ENCODE data around the gene LRBA.

Gene LRBA

GRCh38 chr4:150491132-150492049, 523.7 kb downstream of the LRBA start:
- Histone ChIP-seq H2AFZ (ENCODE audit: low read length) (no peak overlapping the region; the same call in 1 of the 2 replicates), H3K79me2 (ENCODE audit: low read length) (no peaks in the 10 kb centered on the region), H3K36me3 (replicated peaks; ENCODE audit: insufficient read depth, low read length) (no peaks in the 10 kb centered on the region), H3K27ac (ENCODE audit: low read length) (peak overlapping the region; percentile 30; the same call in 1 of the 2 replicates), H3K4me3 (ENCODE audit: low read length) (no peak overlapping the region), H3K4me2 (ENCODE audit: low read depth, low read length) (peak overlapping the region; percentile 16), H3K27me3 (replicated peaks; ENCODE audit: insufficient read depth, low read length) (no peaks in the 10 kb centered on the region), H3K4me1 (ENCODE audit: low read length) (peaks cover 15% of the 10 kb centered on the region), H3K9me3 (replicated peaks; ENCODE audit: insufficient read depth, low read length) (no peaks in the 10 kb centered on the region), H3F3A (ENCODE audit: insufficient read depth, low read length) (0 out of 2 replicates have a peak, but pooled peaks cover 6% of the 10 kb centered on the region), H3K9ac (ENCODE audit: low read length) (no peak overlapping the region), H4K20me1 (ENCODE audit: insufficient read depth, low read length) (no peaks in the 10 kb centered on the region), H3K9me2 (replicated peaks; ENCODE audit: insufficient read depth, low read length) (no peaks in the 10 kb centered on the region)
- TF ChIP-seq, protein P1, sequence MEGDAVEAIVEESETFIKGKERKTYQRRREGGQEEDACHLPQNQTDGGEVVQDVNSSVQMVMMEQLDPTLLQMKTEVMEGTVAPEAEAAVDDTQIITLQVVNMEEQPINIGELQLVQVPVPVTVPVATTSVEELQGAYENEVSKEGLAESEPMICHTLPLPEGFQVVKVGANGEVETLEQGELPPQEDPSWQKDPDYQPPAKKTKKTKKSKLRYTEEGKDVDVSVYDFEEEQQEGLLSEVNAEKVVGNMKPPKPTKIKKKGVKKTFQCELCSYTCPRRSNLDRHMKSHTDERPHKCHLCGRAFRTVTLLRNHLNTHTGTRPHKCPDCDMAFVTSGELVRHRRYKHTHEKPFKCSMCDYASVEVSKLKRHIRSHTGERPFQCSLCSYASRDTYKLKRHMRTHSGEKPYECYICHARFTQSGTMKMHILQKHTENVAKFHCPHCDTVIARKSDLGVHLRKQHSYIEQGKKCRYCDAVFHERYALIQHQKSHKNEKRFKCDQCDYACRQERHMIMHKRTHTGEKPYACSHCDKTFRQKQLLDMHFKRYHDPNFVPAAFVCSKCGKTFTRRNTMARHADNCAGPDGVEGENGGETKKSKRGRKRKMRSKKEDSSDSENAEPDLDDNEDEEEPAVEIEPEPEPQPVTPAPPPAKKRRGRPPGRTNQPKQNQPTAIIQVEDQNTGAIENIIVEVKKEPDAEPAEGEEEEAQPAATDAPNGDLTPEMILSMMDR (IDR thresholded peaks at IDR 0.05; ENCODE audit: low read length): no peak
- TF ChIP-seq EZH2 (optimal IDR thresholded peaks at IDR 0.05; ENCODE audit: low read depth, low read length): no peak
- TF ChIP-seq EZH2phosphoT487 (IDR thresholded peaks at IDR 0.05; ENCODE audit: low read length): no peak
- DNase-seq: peak; percentile 68

- H3K4me2 ChIP-seq (ENCODE audit: low read depth, low read length): no peak overlapping the region
- H2AFZ ChIP-seq (ENCODE audit: low read length): no peak overlapping the region
- no peaks in the 10 kb centered on the region for H4K20me1 ChIP-seq (ENCODE audit: insufficient read depth, low read length)
- DNase-seq: no peak
- no peak for TF ChIP-seq EZH2 (optimal IDR thresholded peaks at IDR 0.05; ENCODE audit: low read depth, low read length)
- TF ChIP-seq EZH2phosphoT487 (IDR thresholded peaks at IDR 0.05; ENCODE audit: low read length): no peak
- TF ChIP-seq, protein P1 (IDR thresholded peaks at IDR 0.05; ENCODE audit: low read length): no peak
- no peaks in the 10 kb centered on the region for H3K9me2 ChIP-seq (replicated peaks; ENCODE audit: insufficient read depth, low read length)
- H3K9ac ChIP-seq (ENCODE audit: low read length): no peak overlapping the region
- H3K4me3 ChIP-seq (ENCODE audit: low read length): no peak overlapping the region
- H3K79me2 ChIP-seq (ENCODE audit: low read length): no peaks in the 10 kb centered on the region
- no peak overlapping the region for H3K27ac ChIP-seq (ENCODE audit: low read length)
- no peaks in the 10 kb centered on the region for H3K4me1 ChIP-seq (ENCODE audit: low read length)
- no peaks in the 10 kb centered on the region for H3K27me3 ChIP-seq (replicated peaks; ENCODE audit: insufficient read depth, low read length)
- no peaks in the 10 kb centered on the region for H3K9me3 ChIP-seq (replicated peaks; ENCODE audit: insufficient read depth, low read length)
- H3F3A ChIP-seq (ENCODE audit: insufficient read depth, low read length): no peaks in the 10 kb centered on the region
- H3K36me3 ChIP-seq (replicated peaks; ENCODE audit: insufficient read depth, low read length): no peaks in the 10 kb centered on the region
Observed at GRCh38 chr4:150482581-150482980, 532.5 kb downstream of the LRBA start.

GRCh38 chr4:150479657-150480056, 535.4 kb downstream of the LRBA start:
- no peak overlapping the region for H3K4me3 ChIP-seq (ENCODE audit: low read length)
- no peaks in the 10 kb centered on the region for H3K9me2 ChIP-seq (replicated peaks; ENCODE audit: insufficient read depth, low read length)
- no peaks in the 10 kb centered on the region for H3F3A ChIP-seq (ENCODE audit: insufficient read depth, low read length)
- TF ChIP-seq EZH2 (optimal IDR thresholded peaks at IDR 0.05; ENCODE audit: low read depth, low read length) (no peak), EZH2phosphoT487 (IDR thresholded peaks at IDR 0.05; ENCODE audit: low read length) (no peak)
- TF ChIP-seq, protein P1 (IDR thresholded peaks at IDR 0.05; ENCODE audit: low read length): no peak
- H3K9ac ChIP-seq (ENCODE audit: low read length): no peak overlapping the region
- peaks cover 3% of the 10 kb centered on the region; the same call in 1 of the 2 replicates for H3K4me1 ChIP-seq (ENCODE audit: low read length)
- H3K4me2 ChIP-seq (ENCODE audit: low read depth, low read length): no peak overlapping the region
- H3K79me2 ChIP-seq (ENCODE audit: low read length): no peaks in the 10 kb centered on the region
- no peaks in the 10 kb centered on the region for H3K9me3 ChIP-seq (replicated peaks; ENCODE audit: insufficient read depth, low read length)
- no peaks in the 10 kb centered on the region for H3K36me3 ChIP-seq (replicated peaks; ENCODE audit: insufficient read depth, low read length)
- no peak for DNase-seq
- H4K20me1 ChIP-seq (ENCODE audit: insufficient read depth, low read length): no peaks in the 10 kb centered on the region
- H2AFZ ChIP-seq (ENCODE audit: low read length): no peak overlapping the region
- no peaks in the 10 kb centered on the region for H3K27me3 ChIP-seq (replicated peaks; ENCODE audit: insufficient read depth, low read length)
- no peak overlapping the region for H3K27ac ChIP-seq (ENCODE audit: low read length)

Measured in MM.1S (cell line).